Subcutaneous abdominal adipose tissue (tissue), 5 donors: ENCODE data around the gene ADAMTS7.
"Not testable (repeated sequence)": the region's sequence is repeated elsewhere in the genome, so short reads cannot be mapped to it uniquely, and the experiment has no call there.

Source experiments
- H3K27ac ChIP-seq: one replicate; pipeline ENCODE4 v1.7.0; 2013; ENCODE audit warnings: low read depth, mild to moderate bottlenecking, inconsistent platforms, low read length, moderate library complexity
- H3K27me3 ChIP-seq, 5 donors: one replicate each; pipeline ENCODE4 v1.7.0; 2013; ENCODE audit warnings: low read length in 5 of 5, inconsistent platforms in 1 of 5; ENCODE audit not compliant: control insufficient read depth in 5 of 5, insufficient read depth in 4 of 5
- H3K36me3 ChIP-seq, 5 donors: one replicate each; pipeline ENCODE4 v1.7.0; 2013; ENCODE audit warnings: low read length in 5 of 5; ENCODE audit not compliant: control insufficient read depth in 5 of 5, insufficient read depth in 5 of 5
- H3K4me1 ChIP-seq, 5 donors: one replicate each; pipeline ENCODE4 v1.7.0; 2013; ENCODE audit warnings: low read length in 5 of 5, mild to moderate bottlenecking in 3 of 5, moderate library complexity in 1 of 5; ENCODE audit not compliant: control insufficient read depth in 5 of 5, insufficient read depth in 5 of 5
- H3K4me3 ChIP-seq, 5 donors: one replicate each; pipeline ENCODE4 v1.7.0; 2013; ENCODE audit warnings: low read length in 5 of 5, low read depth in 1 of 5
- H3K9ac ChIP-seq, 5 donors: one replicate each; pipeline ENCODE4 v1.7.0; 2013; ENCODE audit warnings: low read length in 5 of 5, mild to moderate bottlenecking in 4 of 5, moderate library complexity in 3 of 5
- H3K9me3 ChIP-seq, 5 donors: one replicate each; pipeline ENCODE4 v1.7.0; 2013; ENCODE audit warnings: low read length in 5 of 5; ENCODE audit not compliant: control insufficient read depth in 5 of 5
- donor health status: healthy.
- donor health status: healthy.
- donor health status: healthy.
- donor health status: healthy.
- donor health status: healthy.

ADAMTS7 gene

GRCh38 chr15:78730955-78731354 is 80.3 kb downstream of the ADAMTS7 start:
- no peaks in the 10 kb centered on the region for H3K4me1 ChIP-seq
- H3K9ac ChIP-seq = no peak overlapping the region
- H3K4me3 ChIP-seq = no peak overlapping the region
- peaks cover 0 to 4% (median 2%) of the 10 kb centered on the region in 5 donors for H3K27me3 ChIP-seq
- no peaks in the 10 kb centered on the region for H3K9me3 ChIP-seq
- no peak overlapping the region for H3K27ac ChIP-seq
- H3K36me3 ChIP-seq = no peaks in the 10 kb centered on the region

- not testable (repeated sequence) for H3K9ac ChIP-seq, H3K4me1 ChIP-seq, H3K27ac ChIP-seq, H3K4me3 ChIP-seq, H3K27me3 ChIP-seq, H3K9me3 ChIP-seq, H3K36me3 ChIP-seq
Observed at GRCh38 chr15:78728427-78728826, 82.8 kb downstream of the ADAMTS7 start.

GRCh38 chr15:78727561-78727960 is 83.7 kb downstream of the ADAMTS7 start:
- H3K4me3 ChIP-seq = no peak overlapping the region

GRCh38 chr15:78726870-78727551 is 84.3 kb downstream of the ADAMTS7 start:
- no peak overlapping the region for H3K9ac ChIP-seq
- no peaks in the 10 kb centered on the region for H3K36me3 ChIP-seq
- no peak overlapping the region for H3K27ac ChIP-seq
- no peak overlapping the region for H3K4me3 ChIP-seq
- no peaks in the 10 kb centered on the region for H3K9me3 ChIP-seq
- no peaks in the 10 kb centered on the region for H3K27me3 ChIP-seq
- H3K4me1 ChIP-seq = no peaks in the 10 kb centered on the region

More at GRCh38 chr15:78727561-78727960, 83.7 kb downstream of the ADAMTS7 start:
- no peak overlapping the region for H3K27ac ChIP-seq
- no peaks in the 10 kb centered on the region for H3K36me3 ChIP-seq
- H3K9me3 ChIP-seq = no peaks in the 10 kb centered on the region
- H3K4me1 ChIP-seq = no peaks in the 10 kb centered on the region
- no peak overlapping the region for H3K9ac ChIP-seq
- H3K27me3 ChIP-seq = peaks cover 0 to under 1% (median 0%) of the 10 kb centered on the region in 5 donors

- not testable (repeated sequence) for H3K4me3 ChIP-seq, H3K9ac ChIP-seq, H3K4me1 ChIP-seq, H3K27me3 ChIP-seq, H3K27ac ChIP-seq, H3K36me3 ChIP-seq, H3K9me3 ChIP-seq
Observed at GRCh38 chr15:78719819-78720450, 91.3 kb downstream of the ADAMTS7 start.

- Histone ChIP-seq H3K27ac (no peak overlapping the region), H3K27me3 (peaks cover 0 to 7% (median 0%) of the 10 kb centered on the region in 5 donors), H3K9ac (no peak overlapping the region), H3K4me3 (no peak overlapping the region), H3K36me3 (no peaks in the 10 kb centered on the region), H3K9me3 (peaks cover 0 to 4% (median 3%) of the 10 kb centered on the region in 5 donors), H3K4me1 (no peaks in the 10 kb centered on the region)
Observed at GRCh38 chr15:78718837-78719236, 92.4 kb downstream of the ADAMTS7 start.

- Histone ChIP-seq H3K27ac (no peak overlapping the region), H3K9ac (no peak overlapping the region), H3K27me3 (peaks cover 0 to 7% (median 0%) of the 10 kb centered on the region in 5 donors), H3K9me3 (peaks cover 0 to 4% (median 3%) of the 10 kb centered on the region in 5 donors), H3K4me3 (no peak overlapping the region), H3K4me1 (no peaks in the 10 kb centered on the region), H3K36me3 (no peaks in the 10 kb centered on the region)
Observed at GRCh38 chr15:78717956-78718656, 93.2 kb downstream of the ADAMTS7 start.

- H3K4me3 ChIP-seq = no peak overlapping the region
- no peaks in the 10 kb centered on the region for H3K4me1 ChIP-seq
- H3K27ac ChIP-seq = no peak overlapping the region
- no peak overlapping the region for H3K9ac ChIP-seq
- peaks cover 0 to 4% (median 3%) of the 10 kb centered on the region in 5 donors for H3K9me3 ChIP-seq
- peaks cover 0 to 7% (median 0%) of the 10 kb centered on the region in 5 donors for H3K27me3 ChIP-seq
- no peaks in the 10 kb centered on the region for H3K36me3 ChIP-seq
Observed at GRCh38 chr15:78716651-78717050, 94.6 kb downstream of the ADAMTS7 start.

GRCh38 chr15:78715930-78716329 is 95.3 kb downstream of the ADAMTS7 start:
- Histone ChIP-seq H3K27me3 (peaks cover 0 to 7% (median 0%) of the 10 kb centered on the region in 5 donors), H3K36me3 (no peaks in the 10 kb centered on the region), H3K9me3 (peaks cover 0 to 4% (median 3%) of the 10 kb centered on the region in 5 donors), H3K4me3 (no peak overlapping the region), H3K9ac (no peak overlapping the region), H3K4me1 (no peaks in the 10 kb centered on the region), H3K27ac (no peak overlapping the region)

- Histone ChIP-seq H3K36me3 (no peaks in the 10 kb centered on the region), H3K27ac (no peak overlapping the region), H3K27me3 (peaks cover 0 to 7% (median 0%) of the 10 kb centered on the region in 5 donors), H3K4me1 (no peaks in the 10 kb centered on the region), H3K9ac (no peak overlapping the region), H3K4me3 (no peak overlapping the region), H3K9me3 (peaks cover 0 to 4% (median 3%) of the 10 kb centered on the region in 5 donors)
Observed at GRCh38 chr15:78715434-78715833, 95.8 kb downstream of the ADAMTS7 start.
